ENCODE results near the gene PLCH1. TPM values are rescaled to one million over a fixed set of nuclear protein-coding genes. Genes with fewer than 3 reads are reported as not detected.

Gene PLCH1
- total and polyA plus RNA-seq, 2 of the 13 experiments (the other 11 are each of a cell fraction or from before 2014, with no cell fraction given) = 2.0 to 3.0 TPM

- no peaks in the 10 kb centered on the region for H4K20me1 ChIP-seq (ENCODE audit: insufficient read depth, low read length)
- H3K36me3 ChIP-seq (replicated peaks in 1 of 2; ENCODE audit: control insufficient read depth in 1 of 2, insufficient read depth in 2 of 2, low read length in 2 of 2) = no peaks in the 10 kb centered on the region
- DNase-seq (ENCODE audit: low spot score) (no peak), ATAC-seq (no peak), FAIRE-seq (no peak)
- BruUV-seq (replicated peaks) = no TSS peak
- H3K4me1 ChIP-seq (ENCODE audit: insufficient read depth, low read length) = peaks cover 56% of the 10 kb centered on the region
- TF ChIP-seq SOX5 (CRISPR knock-in tag; IDR thresholded peaks at IDR 0.05; ENCODE audit: borderline replicate concordance) (peak; percentile 92), RARA (CRISPR knock-in tag; IDR thresholded peaks at IDR 0.05) (0 out of 2 replicates have a peak, but pooled peaks have one; percentile 19), XRCC5 (optimal IDR thresholded peaks at IDR 0.05; ENCODE audit: low read length) (no peak), SOX13 (IDR thresholded peaks at IDR 0.05) (peak; percentile 22; the same call in 1 of the 2 replicates), SOX13 (CRISPR knock-in tag; conservative IDR thresholded peaks at IDR 0.05 in 1 of 2, IDR thresholded peaks at IDR 0.05 in 1 of 2) (peak in 1 of 2 experiments; percentile 89; a peak in 2 of 4 replicates), FOXP1 (IDR thresholded peaks at IDR 0.05) (no peak), FOXP1 (CRISPR knock-in tag; IDR thresholded peaks at IDR 0.05) (peak; percentile 52; the same call in 1 of the 2 replicates), ATF2 (CRISPR knock-in tag; IDR thresholded peaks at IDR 0.05) (no peak), SOX6 (IDR thresholded peaks at IDR 0.05) (no peak), SOX6 (CRISPR knock-in tag; IDR thresholded peaks at IDR 0.05) (peak; percentile 22; the same call in 1 of the 2 replicates), ZNF350 (CRISPR knock-in tag; IDR thresholded peaks at IDR 0.05; ENCODE audit: borderline replicate concordance, low read depth) (no peak), HIC2 (CRISPR knock-in tag; IDR thresholded peaks at IDR 0.05; ENCODE audit: low read depth) (no peak), PRPF4 (IDR thresholded peaks at IDR 0.05; ENCODE audit: low read depth, low read length, poor library complexity, severe bottlenecking) (no peak), ZFP1 (CRISPR knock-in tag; IDR thresholded peaks at IDR 0.05) (no peak), NFKBIZ (CRISPR knock-in tag; IDR thresholded peaks at IDR 0.05) (no peak), RNF2 (conservative IDR thresholded peaks at IDR 0.05; ENCODE audit: low read depth) (no peak), GATAD2A (CRISPR knock-in tag; IDR thresholded peaks at IDR 0.05) (0 out of 2 replicates have a peak, but pooled peaks have one; percentile 18), ZNF672 (CRISPR knock-in tag; IDR thresholded peaks at IDR 0.05) (no peak), FOXA3 (CRISPR knock-in tag; IDR thresholded peaks at IDR 0.05) (peak; percentile 45; the same call in 1 of the 2 replicates)
- H3K27ac ChIP-seq (ENCODE audit: extremely low read length, insufficient read depth, low read length) = no peak overlapping the region
- H2AFZ ChIP-seq (ENCODE audit: low read length) = no peak overlapping the region
- no peak overlapping the region for H3K4me3 ChIP-seq (replicated peaks in 1 of 3; ENCODE audit: insufficient read depth in 1 of 3, low read depth in 2 of 3, low read length in 3 of 3)
- intact Hi-C loops (cut with micrococcal nuclease; ENCODE audit: unreplicated experiment) = no loop called here
- H3K9me3 ChIP-seq (ENCODE audit: low read length) = peaks cover 5% of the 10 kb centered on the region; the same call in 1 of the 2 replicates
- no peak overlapping the region for H3K4me2 ChIP-seq (ENCODE audit: low read depth, low read length)
- no peak overlapping the region for H3K9ac ChIP-seq (ENCODE audit: insufficient read depth, low read depth, low read length)
- H3K27me3 ChIP-seq (ENCODE audit: control insufficient read depth in 1 of 2, insufficient read depth in 2 of 2, low read length in 2 of 2) = no peaks in the 10 kb centered on the region
- H3K79me2 ChIP-seq (ENCODE audit: insufficient read depth, low read length) = no peaks in the 10 kb centered on the region
- POLR2A ChIA-PET = no interaction called here
- CTCF ChIA-PET (ENCODE audit: low intra/inter-chr PET ratio, low total read pairs) = no interaction called here
- in situ Hi-C loops (cut with HindIII; ENCODE audit: extremely low pct_ligation_motif_present, low pct_unique_long_range_greater_than_20kb) = no loop called here
These were observed 133.4 kb downstream of the PLCH1 start for GRCh38 chr3:155611456-155611855.

Measured in HepG2 (cell line).